GM12878 (cell line): Measurements from ENCODE around the gene CHIT1. TPM values are rescaled to one million over a fixed set of nuclear protein-coding genes. Genes with fewer than 3 reads are reported as not detected.

ENCODE experiments used
- ATAC-seq: fragments of 200-7000 bp; cut with Tn5 transposase; 3 replicates; pipeline ENCODE4 v1.9.1; 2020; ENCODE audit warnings: mild to moderate bottlenecking, moderate library complexity
- BruUV-seq: library from RNA; stranded (reverse); fragments of 400-500 nt; replicated peaks from 2 replicates; lab custom pipeline; 2021; lab: Mats Ljungman, UMichigan
- CTCF ChIA-PET: fragments of 300-600 bp; sonication (Branson Sonifier 250); formaldehyde crosslinking; extraction: SDS; loops from one replicate; lab custom pipeline; 2021; ENCODE audit warnings: inconsistent platforms; lab: Yijun Ruan, JAX
- POLR2A ChIA-PET: fragments of 350-600 bp; formaldehyde crosslinking; extraction: SDS; loops from one replicate; lab custom pipeline; 2021; ENCODE audit warnings: inconsistent platforms; lab: Charles Lee
- RAD21 ChIA-PET: fragments of 300-600 bp; sonication (Branson Sonifier 250); formaldehyde crosslinking; loops from one replicate; lab custom pipeline; 2023; ENCODE audit warnings: antibody characterized with exemption; ENCODE audit not compliant: unreplicated experiment; lab: Charles Lee
- SMC1A ChIA-PET: fragments of 300-600 bp; sonication (Branson Sonifier 250); formaldehyde crosslinking; loops from one replicate; lab custom pipeline; 2023; ENCODE audit not compliant: unreplicated experiment, uncharacterized antibody; lab: Charles Lee
- DNase-seq: peaks from one replicate; pipeline ENCODE4 v3.0.0-alpha.2; 2011; ENCODE audit warnings: low read depth, low spot score
- FAIRE-seq: peaks from 3 replicates; lab custom pipeline; 2011; peaks lifted over from hg19 to GRCh38; lab: Jason Lieb, UNC
- H2AFZ ChIP-seq: 2 replicates; pipeline ENCODE4 v1.6.0; 2011; ENCODE audit warnings: low read depth, low read length, control low read depth; ENCODE audit not compliant: control insufficient read depth
- H3K27ac ChIP-seq: 2 replicates; pipeline ENCODE4 v1.5.1; 2011; ENCODE audit warnings: control low read depth; ENCODE audit not compliant: control insufficient read depth, insufficient read depth
- H3K27me3 ChIP-seq, 2 experiments: replicated peaks in 1 of 2; 2 replicates each; pipeline versions ENCODE4 v1.6.0 to v1.6.1; 2011; ENCODE audit warnings: low read length in 1 of 2; ENCODE audit not compliant: control insufficient read depth in 2 of 2, insufficient read depth in 2 of 2
- H3K36me3 ChIP-seq, 2 experiments: 2 replicates each; pipeline ENCODE4 v1.5.1; 2011; ENCODE audit warnings: low read length in 1 of 2; ENCODE audit not compliant: control insufficient read depth in 2 of 2, insufficient read depth in 2 of 2
- H3K4me1 ChIP-seq: 2 replicates; pipeline ENCODE4 v1.6.1; 2011; ENCODE audit warnings: mild to moderate bottlenecking, low read length, moderate library complexity, mixed read lengths; ENCODE audit not compliant: control insufficient read depth, insufficient read depth
- H3K4me2 ChIP-seq: 2 replicates; pipeline ENCODE4 v1.6.0; 2011; ENCODE audit warnings: control low read depth; ENCODE audit not compliant: control insufficient read depth, insufficient read depth
- H3K4me3 ChIP-seq: fragments of 200-600 bp; sonication (generic); 2 replicates; pipeline ENCODE4 v1.5.1; 2016
- H3K79me2 ChIP-seq: 2 replicates; pipeline ENCODE4 v1.6.0; 2011; ENCODE audit warnings: low read length; ENCODE audit not compliant: control insufficient read depth, insufficient read depth
- H3K9ac ChIP-seq: 2 replicates; pipeline ENCODE4 v1.8.0; 2011; ENCODE audit warnings: low read length, control low read depth, mixed read lengths; ENCODE audit not compliant: control insufficient read depth, insufficient read depth
- H3K9me3 ChIP-seq: replicated peaks from 3 replicates; pipeline ENCODE4 v1.5.1; 2011; ENCODE audit warnings: mild to moderate bottlenecking, low read length; ENCODE audit not compliant: control insufficient read depth, insufficient read depth
- H4K20me1 ChIP-seq: 2 replicates; pipeline ENCODE4 v1.6.0; 2011; ENCODE audit not compliant: control insufficient read depth, insufficient read depth
- BCLAF1 ChIP-seq: fragments of 450-650 bp; IDR thresholded peaks from 2 replicates; pipeline ENCODE4 v1.6.1; 2017; ENCODE audit warnings: antibody characterized with exemption, mild to moderate bottlenecking, moderate library complexity
- JUND ChIP-seq: IDR thresholded peaks from 2 replicates; pipeline ENCODE4 v1.6.1; 2012; ENCODE audit warnings: low read depth, mild to moderate bottlenecking, low read length, improper control_type of control experiment, moderate library complexity
- PBX3 ChIP-seq: IDR thresholded peaks from 2 replicates; pipeline ENCODE4 v1.6.1; 2011; ENCODE audit warnings: mild to moderate bottlenecking, low read depth, low read length, moderate library complexity; ENCODE audit not compliant: insufficient replicate concordance
- POU2F2 ChIP-seq: IDR thresholded peaks from 3 replicates; pipeline ENCODE4 v1.6.1; 2011; ENCODE audit warnings: low read depth, mild to moderate bottlenecking, low read length, borderline replicate concordance
- SMAD5 ChIP-seq: IDR thresholded peaks from 2 replicates; pipeline ENCODE4 v1.6.1; 2016; ENCODE audit warnings: antibody characterized with exemption, low read depth
- WGBS: methylation state at CpG from one replicate; pipeline ENCODE4 v1.1.6; 2016; ENCODE audit warnings: low lambda C conversion rate; ENCODE audit not compliant: insufficient replicate concordance, insufficient coverage; ENCODE audit errors: missing lambda C conversion rate; 5-methylcytosine and 5-hydroxymethylcytosine counted together
- in situ Hi-C: fragments of 300-500 bp; cut with MboI; formaldehyde crosslinking; loops from 9 replicates; pipeline ENCODE4 v1.14.3; 2018; ENCODE audit warnings: mixed read lengths
- intact Hi-C: fragments of 100-400 bp; cut with micrococcal nuclease; formaldehyde crosslinking; loops from one replicate; pipeline ENCODE4 v1.14.2; 2022; ENCODE audit not compliant: unreplicated experiment
- polyA plus RNA-seq, 11 experiments: library from polyadenylated mRNA; depleted of rRNA in 4 of 11; unstranded in 6 of 11; stranded (reverse) in 5 of 11; fragments of >200 nt; fragmentation: Nextera tagmentation in 4 of 11; fragmentation: Illumina TruSeq in 1 of 11; extraction: Ambion mirVana in 4 of 11; extraction: Trizol in 1 of 11; gene quantifications; 1 replicate in 1 of 11; 2 replicates in 10 of 11; pipeline versions ENCODE4 v1.2.1 to v1.2.3, GENCODE V29; 2011 to 2016; ENCODE audit warnings: inconsistent platforms in 2 of 11, missing spikeins in 2 of 11, low read depth in 1 of 11
- total RNA-seq, 4 experiments: library from RNA; depleted of rRNA in 3 of 4; stranded (reverse); fragments of >200 nt in 3 of 4; fragmentation: Illumina TruSeq in 1 of 4; extraction: Trizol in 1 of 4; gene quantifications; 2 replicates each; pipeline versions ENCODE4 v1.2.1 to v1.2.3, GENCODE V29; 2013 to 2021

Gene CHIT1
- total and polyA plus RNA-seq, 10 of the 15 experiments (the other 5 are each of a cell fraction or from before 2014, with no cell fraction given) = 0.02 to 2.1 (median 0.76) TPM

GRCh38 chr1:203171341-203172183 is 57.9 kb downstream of the CHIT1 start:
- H3K4me2 ChIP-seq = no peak overlapping the region

More at GRCh38 chr1:203171341-203172183, 57.9 kb downstream of the CHIT1 start:
- Histone ChIP-seq H3K27ac (no peak overlapping the region), H3K4me3 (no peak overlapping the region), H3K36me3 (no peaks in the 10 kb centered on the region), H3K9ac (no peak overlapping the region), H3K4me1 (peaks cover 4% of the 10 kb centered on the region; the same call in 1 of the 2 replicates), H3K27me3 (no peaks in the 10 kb centered on the region; a peak in 2 of 4 replicates), H4K20me1 (no peaks in the 10 kb centered on the region), H3K79me2 (no peaks in the 10 kb centered on the region), H3K9me3 (no peaks in the 10 kb centered on the region), H2AFZ (no peak overlapping the region)
- BruUV-seq = no TSS peak
- 68% methylated on average over 22 of the region's 22 CpGs for whole genome bisulfite sequencing
- CTCF ChIA-PET = interaction anchor here (0.5 to 8.0 kb wide), 24 partner anchors 9 to 307 kb away, joined by 3 to 114 read pairs (median 6); no protein-coding TSS in a partner anchor
- TF ChIP-seq POU2F2 (no peak), SMAD5 (no peak), JUND (no peak), PBX3 (no peak), BCLAF1 (no peak)
- SMC1A ChIA-PET = interaction anchor here (1.3 to 3.6 kb wide), 6 partner anchors 10 to 132 kb away, joined by 5 to 28 read pairs (median 10); no protein-coding TSS in a partner anchor
- POLR2A ChIA-PET = no interaction called here
- in situ Hi-C loops (no loop called here), intact Hi-C loops (loop anchor here (1.0 to 5.0 kb wide), 4 partner anchors 45 to 132 kb away; no protein-coding TSS in a partner anchor)
- FAIRE-seq (no peak), DNase-seq (no peak), ATAC-seq (no peak)
- RAD21 ChIA-PET = interaction anchor here (0.9 to 4.5 kb wide), 7 partner anchors 20 to 137 kb away, joined by 3 to 35 read pairs (median 13); no protein-coding TSS in a partner anchor
